PC-9 (cell line): ENCODE measurements around the gene PCLO.

Experiments used
- CTCF ChIP-seq: fragments of 200-600 bp; sonication (generic); conservative IDR thresholded peaks from 2 replicates; pipeline ENCODE4 v1.6.1; 2017; ENCODE audit warnings: mixed run types, antibody characterized with exemption, mild to moderate bottlenecking, moderate library complexity
- EZH2 ChIP-seq: fragments of 200-600 bp; sonication (generic); IDR thresholded peaks from 2 replicates; pipeline ENCODE4 v1.8.0; 2017; ENCODE audit warnings: antibody characterized with exemption, low read depth

- no peak for TF ChIP-seq CTCF
- no peak for TF ChIP-seq EZH2
Measured at GRCh38 chr7:83130191-83130590, 32.5 kb downstream of the PCLO start.
